Posterior vena cava (tissue), 2 donors: ENCODE data around the gene GLB1L. TPM values are rescaled to one million over a fixed set of nuclear protein-coding genes. Genes with fewer than 3 reads are reported as not detected.
A peak's percentile ranks its signal among the peaks of the same experiment; 100 is the strongest.

Experiments used
- DNase-seq: peaks from one replicate; pipeline ENCODE4 v3.0.0-alpha.2; 2020; ENCODE audit warnings: low spot score
- intact Hi-C, 2 donors: fragments of 100-400 bp; cut with DNase I; formaldehyde crosslinking; loops; one replicate each; pipeline versions ENCODE4 v1.14.1 to v1.14.2; 2022 to 2023
- total RNA-seq, 2 donors: library from RNA; stranded (reverse); fragmentation: NEBNext Ultra II Directional; extraction: Animal tissue kit (Norgen Biotek cat#: 25700); gene quantifications; one replicate each; pipeline ENCODE4 v1.2.1, GENCODE V29; 2021
- donor health status: DM: yes; HTN: yes; CAD: no.
- donor health status: DM: yes; HTN: yes; CAD: no.

Gene GLB1L
- total RNA-seq, 2 donors from 2014 or later = 5.3 to 7.5 TPM

DNA sequence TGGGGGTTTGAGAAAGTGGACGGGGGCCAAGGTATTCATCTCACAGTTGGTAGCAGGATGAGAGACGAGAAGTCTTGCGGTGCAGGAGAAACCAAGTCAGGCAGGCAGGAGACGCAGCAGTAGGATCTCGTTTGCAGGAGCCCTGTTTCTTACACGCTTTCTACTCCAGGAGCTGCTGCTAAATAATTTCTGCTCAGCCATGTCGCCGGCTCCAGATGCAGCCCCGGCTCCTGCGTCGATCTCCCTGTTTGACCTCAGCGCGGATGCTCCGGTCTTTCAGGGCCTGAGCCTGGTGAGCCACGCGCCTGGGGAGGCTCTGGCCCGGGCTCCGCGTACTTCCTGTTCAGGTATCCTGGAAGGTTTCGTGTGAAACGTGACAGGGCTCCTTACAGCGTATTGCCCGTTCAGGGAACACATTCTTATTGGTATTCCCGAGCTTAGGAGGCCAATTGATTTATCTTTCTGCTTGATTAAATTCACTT is 15.1 kb downstream of the GLB1L start:
- no peak for DNase-seq
- intact Hi-C loops = no loop called here

GRCh38 chr2:219229305-219230058 is 15.8 kb downstream of the GLB1L start, which contains the start of the genes ANKZF1 and ATG9A:
TSS of gene ANKZF1 (plus strand) at chr2:219229806. CDS start at chr2:219230258, 452 bp downstream.
TSS of gene ATG9A (minus strand) at chr2:219229636. CDS start at chr2:219228024, 1,612 bp downstream.
- intact Hi-C loops = no loop called here
- DNase-seq = peak; percentile 99

DNA sequence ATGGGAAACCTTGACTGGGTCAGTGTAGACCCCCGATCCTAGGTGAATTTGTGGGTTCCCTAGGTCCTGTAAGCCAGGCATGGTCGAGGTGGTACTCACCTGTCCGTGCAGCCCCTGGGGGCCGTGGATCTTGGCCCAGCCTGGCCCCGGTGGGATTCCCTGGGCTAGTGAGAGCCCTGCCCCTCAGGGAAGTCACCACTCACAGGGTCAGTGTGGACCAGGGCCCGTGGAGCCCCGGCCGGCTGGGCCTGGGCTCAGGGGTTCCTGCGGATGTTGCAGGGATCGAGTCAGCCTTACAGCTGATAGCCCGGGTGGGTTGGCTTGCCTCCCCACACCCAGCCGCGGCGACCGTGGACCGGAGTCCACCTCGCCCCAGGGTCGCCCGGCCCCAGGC is 16.3 kb downstream of the GLB1L start:
- DNase-seq = no peak
- intact Hi-C loops = no loop called here

- no peak for DNase-seq
- intact Hi-C loops = no loop called here
These were observed 17.0 kb downstream of the GLB1L start for GRCh38 chr2:219228041-219228910.

- intact Hi-C loops = no loop called here
- no peak for DNase-seq
These were observed 19.9 kb downstream of the GLB1L start for GRCh38 chr2:219225350-219225749.

- DNase-seq = no peak
- intact Hi-C loops = no loop called here
These were observed 21.2 kb downstream of the GLB1L start for GRCh38 chr2:219223831-219224610.

DNA sequence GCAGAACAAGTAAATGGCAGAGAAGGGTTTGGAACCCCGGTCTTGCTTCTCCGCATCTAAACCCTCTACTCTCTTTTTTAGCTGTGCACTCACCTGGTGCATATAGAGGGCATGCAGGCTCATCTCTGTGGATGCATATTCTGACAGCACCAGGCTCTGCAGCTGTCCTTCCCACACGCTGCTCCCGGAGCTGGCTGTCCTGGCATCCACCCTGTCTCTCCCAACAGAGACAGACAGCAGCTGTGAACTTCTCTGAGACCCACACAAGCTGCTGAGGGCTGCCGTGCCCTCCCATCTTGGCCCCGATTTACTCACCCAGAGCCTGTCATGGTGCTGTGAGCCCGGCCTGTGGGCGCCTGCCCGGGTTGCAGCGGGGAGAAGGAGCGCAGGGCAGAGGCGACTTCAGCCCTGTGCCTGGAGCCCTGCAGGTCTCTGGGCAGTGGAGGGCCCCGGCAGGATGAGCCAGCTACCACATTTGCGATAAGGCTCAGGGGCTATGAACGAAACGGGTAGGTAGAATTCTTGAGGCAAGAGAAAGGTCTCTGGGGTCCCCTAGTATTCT is 23.2 kb downstream of the GLB1L start:
- intact Hi-C loops = no loop called here
- no peak for DNase-seq

DNA sequence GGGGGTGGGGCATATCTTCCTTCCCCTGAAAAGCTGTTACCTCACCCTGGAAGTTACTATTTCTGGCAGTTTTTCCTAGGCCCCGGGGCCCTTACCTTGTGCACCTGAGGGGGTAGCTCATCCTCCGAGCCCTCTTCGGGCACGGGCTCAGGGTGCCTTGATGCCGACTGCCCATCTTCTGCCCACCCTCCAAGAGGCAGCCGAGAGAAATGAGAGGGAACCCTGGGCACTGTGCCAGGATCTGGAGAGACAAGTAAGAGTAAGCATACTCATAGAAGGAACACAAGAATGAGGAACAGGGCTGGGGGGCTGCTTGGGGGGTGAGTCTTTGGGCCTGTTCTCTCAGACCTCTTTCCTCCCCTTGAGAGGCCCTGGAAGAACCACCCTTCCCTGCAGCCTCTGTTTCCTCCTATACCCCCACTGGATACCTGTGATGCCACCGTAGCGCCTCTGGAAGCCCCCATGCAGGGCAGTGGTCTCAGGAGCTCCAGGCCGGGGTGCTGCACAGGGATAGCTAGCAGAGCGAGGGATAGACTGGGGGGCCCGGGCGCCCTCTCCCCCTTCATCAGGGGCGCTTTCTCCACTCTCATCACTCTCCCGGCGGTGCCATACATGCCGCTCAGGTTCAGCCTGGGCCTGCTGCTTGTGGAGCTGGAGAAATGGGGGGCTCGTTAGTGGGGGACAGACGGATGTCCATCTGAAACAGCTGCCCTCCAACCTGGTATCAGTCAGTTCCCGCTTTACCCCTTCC is 24.4 kb downstream of the GLB1L start:
- intact Hi-C loops = no loop called here
- DNase-seq = no peak

GRCh38 chr2:219219784-219220532 is 25.3 kb downstream of the GLB1L start:
- intact Hi-C loops = loop anchor here in 1 of 2 donors (5.0 kb wide), 1 partner anchor 43 kb away; the partner anchor contains the start of genes CNPPD1 and RETREG2

DNA sequence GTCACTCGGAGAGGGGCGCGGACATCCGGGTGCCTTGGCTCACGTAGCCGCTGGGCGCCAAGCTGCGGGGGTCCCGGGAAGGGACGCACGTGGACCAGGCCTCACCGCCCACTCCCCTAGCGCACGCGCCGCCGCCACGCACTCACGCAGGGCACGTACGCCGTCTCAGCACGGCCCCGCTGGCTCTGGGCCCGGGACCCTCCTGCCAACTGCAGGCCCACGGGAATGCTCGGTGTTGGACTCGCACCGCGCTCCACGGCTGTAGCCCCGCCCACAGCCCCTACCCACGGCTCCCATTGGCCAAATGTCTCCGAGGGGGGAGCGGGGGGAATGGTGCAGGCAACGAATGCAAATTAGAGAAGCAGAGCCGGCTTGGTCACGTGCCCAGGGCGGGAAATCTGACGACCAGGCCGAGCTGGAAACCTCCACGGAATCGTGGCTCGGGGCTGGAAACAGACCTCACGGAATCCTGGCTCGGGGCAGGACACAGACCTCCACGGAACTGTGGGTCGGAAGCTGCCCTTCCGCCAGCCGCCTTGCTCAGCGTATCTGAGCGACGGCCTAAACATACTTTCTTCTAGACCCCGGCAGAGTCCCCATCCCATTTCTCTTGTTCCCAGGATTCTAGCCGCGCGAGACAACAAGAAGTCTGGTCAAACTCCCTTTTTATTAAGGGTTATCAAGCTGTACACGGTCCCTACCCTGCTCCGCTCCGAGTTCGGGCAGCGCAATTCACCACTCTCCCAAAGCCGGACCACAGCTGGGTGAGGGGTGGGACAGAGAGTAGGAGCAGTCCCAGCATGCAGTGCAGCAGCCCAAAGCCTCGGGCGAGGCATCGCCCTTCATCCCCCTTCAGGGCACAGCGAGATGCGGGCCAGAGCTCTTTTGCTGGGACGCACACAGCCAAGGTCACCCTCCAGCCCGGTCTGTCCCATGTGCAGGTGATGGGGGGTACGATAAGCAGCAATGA is 26.2 kb downstream of the GLB1L start, which contains the start of gene ABCB6:
ABCB6 (minus strand) TSS at position 227 of the 970 bp plus-strand sequence. CDS start 285 bp downstream, outside the sequence.
- intact Hi-C loops = loop anchor here in 1 of 2 donors (5.0 kb wide), 1 partner anchor 42 kb away; the partner anchor contains the start of genes CNPPD1 and RETREG2
- peak; percentile 99 for DNase-seq

More at GRCh38 chr2:219219784-219220532, 25.3 kb downstream of the GLB1L start:
- no peak for DNase-seq

GRCh38 chr2:219218217-219218731 is 27.0 kb downstream of the GLB1L start:
- DNase-seq = peak; percentile 93
- intact Hi-C loops = loop anchor here in 1 of 2 donors (5.0 kb wide), 1 partner anchor 41 kb away; the partner anchor contains the start of genes CNPPD1 and RETREG2

- intact Hi-C loops = loop anchor here in 1 of 2 donors (5.0 kb wide), 1 partner anchor 39 kb away; the partner anchor contains the start of genes CNPPD1 and RETREG2
- DNase-seq = no peak
These were observed 28.7 kb downstream of the GLB1L start for GRCh38 chr2:219216535-219216915.

- intact Hi-C loops = loop anchor here in 1 of 2 donors (5.0 kb wide), 1 partner anchor 39 kb away; the partner anchor contains the start of genes CNPPD1 and RETREG2
- DNase-seq = peak; percentile 23
These were observed 29.2 kb downstream of the GLB1L start for GRCh38 chr2:219215871-219216534.

GRCh38 chr2:219214786-219215185 is 30.5 kb downstream of the GLB1L start:
- DNase-seq = peak; percentile 63
- intact Hi-C loops = loop anchor here in 1 of 2 donors (5.0 kb wide), 1 partner anchor 37 kb away; the partner anchor contains the start of genes CNPPD1 and RETREG2

DNA sequence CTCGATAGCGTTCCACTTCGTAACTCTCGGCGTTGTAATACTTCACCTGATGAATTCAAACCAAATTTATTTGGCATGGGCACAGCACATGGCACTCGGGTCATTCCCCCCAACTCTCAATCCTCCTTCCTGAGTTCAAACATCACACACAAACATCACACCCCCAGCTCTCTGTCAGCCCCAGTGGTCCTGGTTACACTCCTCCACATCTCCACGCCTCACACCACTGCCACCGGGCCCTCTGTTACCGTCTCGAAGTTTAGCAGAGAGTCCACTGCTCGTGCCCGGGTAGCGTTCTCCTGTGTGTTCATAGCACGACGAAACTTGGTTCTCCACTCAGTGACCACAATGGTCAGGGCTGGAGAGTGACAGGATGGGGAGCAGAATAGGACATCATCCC is 31.1 kb downstream of the GLB1L start:
- intact Hi-C loops = no loop called here

More for the DNA sequence above, 31.1 kb downstream of the GLB1L start:
- peak; percentile 37 for DNase-seq
